MM.1S (cell line): ENCODE data around the gene CYTH1.

Experiments used
- DNase-seq: peaks from one replicate; pipeline ENCODE4 v3.0.0-alpha.2; 2015
- H2AFZ ChIP-seq: fragments of 300-600 bp; sonication (generic); 2 replicates; pipeline ENCODE4 v1.6.0; 2016; ENCODE audit warnings: antibody characterized with exemption, low read length
- H3F3A ChIP-seq: fragments of 300-600 bp; sonication (generic); 2 replicates; pipeline ENCODE4 v1.6.1; 2016; ENCODE audit warnings: mild to moderate bottlenecking, antibody characterized with exemption, low read length, moderate library complexity, mixed read lengths; ENCODE audit not compliant: insufficient read depth
- H3K27ac ChIP-seq: fragments of 300-600 bp; sonication (generic); 2 replicates; pipeline ENCODE4 v1.5.1; 2016; ENCODE audit warnings: mild to moderate bottlenecking, low read length
- H3K27me3 ChIP-seq: fragments of 300-600 bp; sonication (generic); replicated peaks from 2 replicates; pipeline ENCODE4 v1.6.0; 2016; ENCODE audit warnings: low read length; ENCODE audit not compliant: insufficient read depth
- H3K36me3 ChIP-seq: fragments of 300-600 bp; sonication (generic); replicated peaks from 2 replicates; pipeline ENCODE4 v1.6.1; 2016; ENCODE audit warnings: mild to moderate bottlenecking, low read length, mixed read lengths; ENCODE audit not compliant: insufficient read depth
- H3K4me1 ChIP-seq: fragments of 300-600 bp; sonication (generic); 2 replicates; pipeline ENCODE4 v1.6.1; 2016; ENCODE audit warnings: low read length, mixed read lengths
- H3K4me2 ChIP-seq: fragments of 300-600 bp; sonication (generic); 2 replicates; pipeline ENCODE4 v1.6.0; 2016; ENCODE audit warnings: low read depth, low read length
- H3K4me3 ChIP-seq: fragments of 300-600 bp; sonication (generic); 2 replicates; pipeline ENCODE4 v1.5.1; 2016; ENCODE audit warnings: low read length, mixed read lengths
- H3K79me2 ChIP-seq: fragments of 300-600 bp; sonication (generic); 2 replicates; pipeline ENCODE4 v1.6.1; 2016; ENCODE audit warnings: mixed run types, low read length, mixed read lengths
- H3K9ac ChIP-seq: fragments of 300-600 bp; sonication (generic); 2 replicates; pipeline ENCODE4 v1.6.1; 2016; ENCODE audit warnings: low read length, mixed read lengths
- H3K9me2 ChIP-seq: fragments of 300-600 bp; sonication (generic); replicated peaks from 2 replicates; pipeline ENCODE4 v1.6.1; 2016; ENCODE audit warnings: mild to moderate bottlenecking, low read length, mixed read lengths; ENCODE audit not compliant: insufficient read depth
- H3K9me3 ChIP-seq: fragments of 300-600 bp; sonication (generic); replicated peaks from 2 replicates; pipeline ENCODE4 v1.6.1; 2016; ENCODE audit warnings: mild to moderate bottlenecking, low read length, mixed read lengths; ENCODE audit not compliant: insufficient read depth
- H4K20me1 ChIP-seq: fragments of 300-600 bp; sonication (generic); 2 replicates; pipeline ENCODE4 v1.6.1; 2016; ENCODE audit warnings: mild to moderate bottlenecking, low read length, moderate library complexity, mixed read lengths; ENCODE audit not compliant: insufficient read depth
- EZH2 ChIP-seq: fragments of 300-600 bp; sonication (generic); optimal IDR thresholded peaks from 2 replicates; pipeline ENCODE3; 2017; ENCODE audit warnings: low read depth, mild to moderate bottlenecking, antibody characterized with exemption, low read length, mixed read lengths
- EZH2phosphoT487 ChIP-seq: fragments of 300-600 bp; sonication (generic); IDR thresholded peaks from 2 replicates; pipeline ENCODE4 v1.6.1; 2018; ENCODE audit warnings: antibody characterized with exemption, low read length
- TF ChIP-seq, protein P1 (sequence below): fragments of 300-600 bp; sonication (generic); IDR thresholded peaks from 2 replicates; pipeline ENCODE4 v1.5.1; 2016; ENCODE audit warnings: antibody characterized with exemption, low read length, mixed read lengths

Gene CYTH1

DNA sequence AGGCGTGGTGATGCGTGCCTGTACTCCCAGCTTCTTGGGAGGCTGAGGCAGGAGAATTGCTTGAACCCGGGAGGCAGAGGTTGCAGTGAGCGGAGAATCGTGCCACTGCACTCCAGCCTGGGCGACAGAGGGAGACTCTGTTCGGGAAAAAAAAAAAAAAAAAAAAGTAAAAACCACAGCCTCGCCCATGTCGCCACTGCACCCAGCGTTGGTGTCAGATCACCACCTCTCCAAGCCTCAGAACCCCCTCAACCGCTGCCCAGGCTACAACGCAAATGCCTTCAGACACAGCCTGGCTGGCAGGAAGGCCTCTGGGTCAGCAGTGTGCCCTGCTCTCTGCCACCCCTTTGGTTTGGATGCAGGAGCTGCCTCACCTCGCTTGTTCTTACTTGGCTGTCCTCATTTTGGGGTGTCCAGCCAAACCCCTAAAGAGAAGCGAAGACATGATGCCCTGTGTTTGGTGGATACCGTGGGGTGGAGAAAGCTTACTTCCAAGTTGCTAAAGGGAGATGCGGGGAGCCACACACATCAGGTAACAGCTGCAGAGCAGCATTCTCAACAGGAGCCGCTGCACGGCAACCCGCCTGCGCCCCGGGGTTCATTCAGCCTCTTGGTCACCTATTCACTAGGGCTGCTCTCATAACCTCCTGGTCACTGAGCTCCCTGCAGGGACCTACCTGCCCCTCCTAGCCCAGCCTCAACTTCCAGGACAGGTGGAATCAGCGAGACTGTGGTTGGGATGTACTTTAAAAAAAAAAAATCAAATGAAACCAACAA lies 13.0 kb upstream of the CYTH1 start:
- no peak overlapping the region for H3K4me2 ChIP-seq
- no peak overlapping the region for H3K27ac ChIP-seq
- H3F3A ChIP-seq, result no peaks in the 10 kb centered on the region
- H3K36me3 ChIP-seq, result peaks cover 11% of the 10 kb centered on the region
- TF ChIP-seq EZH2phosphoT487 (no peak), EZH2 (no peak)
- TF ChIP-seq, protein P1, sequence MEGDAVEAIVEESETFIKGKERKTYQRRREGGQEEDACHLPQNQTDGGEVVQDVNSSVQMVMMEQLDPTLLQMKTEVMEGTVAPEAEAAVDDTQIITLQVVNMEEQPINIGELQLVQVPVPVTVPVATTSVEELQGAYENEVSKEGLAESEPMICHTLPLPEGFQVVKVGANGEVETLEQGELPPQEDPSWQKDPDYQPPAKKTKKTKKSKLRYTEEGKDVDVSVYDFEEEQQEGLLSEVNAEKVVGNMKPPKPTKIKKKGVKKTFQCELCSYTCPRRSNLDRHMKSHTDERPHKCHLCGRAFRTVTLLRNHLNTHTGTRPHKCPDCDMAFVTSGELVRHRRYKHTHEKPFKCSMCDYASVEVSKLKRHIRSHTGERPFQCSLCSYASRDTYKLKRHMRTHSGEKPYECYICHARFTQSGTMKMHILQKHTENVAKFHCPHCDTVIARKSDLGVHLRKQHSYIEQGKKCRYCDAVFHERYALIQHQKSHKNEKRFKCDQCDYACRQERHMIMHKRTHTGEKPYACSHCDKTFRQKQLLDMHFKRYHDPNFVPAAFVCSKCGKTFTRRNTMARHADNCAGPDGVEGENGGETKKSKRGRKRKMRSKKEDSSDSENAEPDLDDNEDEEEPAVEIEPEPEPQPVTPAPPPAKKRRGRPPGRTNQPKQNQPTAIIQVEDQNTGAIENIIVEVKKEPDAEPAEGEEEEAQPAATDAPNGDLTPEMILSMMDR, result no peak
- H3K9ac ChIP-seq, result no peak overlapping the region
- no peaks in the 10 kb centered on the region for H3K9me2 ChIP-seq
- H3K79me2 ChIP-seq, result peaks cover 9% of the 10 kb centered on the region
- H3K4me1 ChIP-seq, result no peaks in the 10 kb centered on the region
- H2AFZ ChIP-seq, result no peak overlapping the region
- no peak for DNase-seq
- no peaks in the 10 kb centered on the region for H4K20me1 ChIP-seq
- no peak overlapping the region for H3K4me3 ChIP-seq
- no peaks in the 10 kb centered on the region for H3K27me3 ChIP-seq
- no peaks in the 10 kb centered on the region for H3K9me3 ChIP-seq

DNA sequence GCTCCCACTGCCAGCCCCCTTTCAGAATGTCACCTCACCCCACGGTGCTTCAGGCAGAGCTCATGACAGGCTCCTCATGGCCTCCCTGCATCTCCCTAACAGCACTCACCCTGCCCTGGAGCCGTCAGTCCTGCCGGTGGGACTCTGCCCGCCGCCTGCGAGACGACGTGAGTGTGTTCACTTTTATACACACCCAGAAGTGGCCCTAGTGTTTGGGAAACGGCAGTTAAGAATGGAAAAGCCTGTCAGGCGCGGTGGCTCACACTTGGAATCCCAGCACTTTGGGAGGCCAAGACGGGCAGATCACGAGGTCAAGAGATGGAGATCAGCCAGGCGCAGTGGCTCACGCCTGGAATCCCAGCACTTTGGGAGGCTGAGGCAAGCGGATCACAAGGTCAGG lies 12.3 kb upstream of the CYTH1 start:
- no peak overlapping the region for H3K4me3 ChIP-seq
- H4K20me1 ChIP-seq, result no peaks in the 10 kb centered on the region
- no peak overlapping the region for H2AFZ ChIP-seq
- H3K79me2 ChIP-seq, result peaks cover 8% of the 10 kb centered on the region
- no peak for DNase-seq
- H3K27me3 ChIP-seq, result no peaks in the 10 kb centered on the region
- peaks cover 10% of the 10 kb centered on the region for H3K36me3 ChIP-seq
- H3K9ac ChIP-seq, result no peak overlapping the region
- H3K4me1 ChIP-seq, result no peaks in the 10 kb centered on the region
- TF ChIP-seq EZH2 (no peak), EZH2phosphoT487 (no peak)
- TF ChIP-seq, protein P1, result no peak
- H3K9me2 ChIP-seq, result no peaks in the 10 kb centered on the region
- H3F3A ChIP-seq, result peaks cover under 1% of the 10 kb centered on the region; the same call in 1 of the 2 replicates
- no peak overlapping the region for H3K4me2 ChIP-seq
- H3K27ac ChIP-seq, result no peak overlapping the region
- H3K9me3 ChIP-seq, result no peaks in the 10 kb centered on the region

DNA sequence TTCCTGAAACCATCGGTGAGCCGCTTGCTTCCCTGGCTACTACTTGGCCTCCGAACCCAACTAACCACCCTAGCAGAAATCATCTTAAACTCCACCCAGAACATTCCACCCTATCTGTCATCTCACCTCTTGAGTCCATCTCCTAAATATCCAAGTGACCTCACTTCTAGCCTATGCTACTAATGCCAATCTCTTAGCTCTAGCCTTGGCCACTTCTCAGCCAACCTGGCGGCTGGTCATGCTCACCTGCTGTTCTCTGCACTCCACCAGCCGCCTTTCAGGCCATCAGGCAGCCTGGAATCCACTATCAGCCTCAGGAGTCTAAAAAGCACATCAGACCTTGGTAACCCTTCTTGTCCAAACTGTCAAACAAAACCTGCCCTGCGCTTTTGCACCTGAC lies 11.9 kb upstream of the CYTH1 start:
- Histone ChIP-seq H3K9me3 (no peaks in the 10 kb centered on the region), H3K4me1 (no peaks in the 10 kb centered on the region), H3K27ac (no peak overlapping the region), H3K9me2 (no peaks in the 10 kb centered on the region), H3K27me3 (no peaks in the 10 kb centered on the region), H3K9ac (no peak overlapping the region), H3K36me3 (peaks cover 8% of the 10 kb centered on the region), H3K4me3 (no peak overlapping the region), H3K79me2 (peaks cover 8% of the 10 kb centered on the region), H3K4me2 (no peak overlapping the region), H3F3A (peaks cover 4% of the 10 kb centered on the region; the same call in 1 of the 2 replicates), H2AFZ (no peak overlapping the region), H4K20me1 (no peaks in the 10 kb centered on the region)
- DNase-seq, result no peak
- no peak for TF ChIP-seq EZH2phosphoT487
- TF ChIP-seq, protein P1, result no peak
- TF ChIP-seq EZH2, result no peak
